Activated T-cell treated with anti-CD3 and anti-CD28 coated beads for 48 hours (primary cell): ENCODE results near the gene ANKRD60.

Experiments used
- DNase-seq: peaks from one replicate; pipeline ENCODE4 v3.0.0-alpha.2; 2020; ENCODE audit warnings: low read depth

The ANKRD60 gene

GRCh38 chr20:58244517-58245030 lies 16.1 kb upstream of the ANKRD60 start:
- DNase-seq, result no peak

DNA sequence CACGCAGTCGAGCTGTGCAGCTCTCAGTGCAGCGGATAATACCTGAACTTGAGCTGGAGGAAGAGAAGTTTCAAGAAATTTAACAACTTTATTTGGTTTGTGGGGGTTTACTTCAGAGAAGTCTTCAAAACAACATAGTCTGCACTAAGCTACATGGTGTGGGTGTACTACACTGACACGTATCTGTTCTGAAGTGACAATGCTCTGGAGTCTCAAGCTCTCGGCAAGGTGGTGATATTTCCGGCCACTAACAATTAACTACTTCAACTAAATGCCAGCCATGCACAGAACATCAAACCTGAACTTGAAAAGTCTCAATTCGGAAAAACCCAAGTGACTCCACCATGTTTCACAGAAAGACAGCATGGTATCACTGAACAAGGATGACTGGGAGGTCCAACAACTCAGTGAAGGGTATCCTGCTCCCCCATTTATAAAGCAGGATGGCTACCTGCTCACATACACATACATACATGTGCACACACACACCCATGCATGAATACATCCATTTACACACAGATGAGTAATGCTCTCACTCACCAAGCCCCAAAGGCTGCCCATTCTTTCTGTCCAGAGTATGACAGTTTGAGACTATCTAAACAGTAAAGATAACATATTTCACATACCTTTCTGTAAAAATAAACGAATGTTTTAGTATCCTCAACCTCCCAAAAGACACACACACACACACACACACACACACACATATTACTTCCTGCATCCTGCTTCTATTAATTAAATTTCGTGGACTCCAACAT lies 15.4 kb upstream of the ANKRD60 start:
- no peak for DNase-seq

DNA sequence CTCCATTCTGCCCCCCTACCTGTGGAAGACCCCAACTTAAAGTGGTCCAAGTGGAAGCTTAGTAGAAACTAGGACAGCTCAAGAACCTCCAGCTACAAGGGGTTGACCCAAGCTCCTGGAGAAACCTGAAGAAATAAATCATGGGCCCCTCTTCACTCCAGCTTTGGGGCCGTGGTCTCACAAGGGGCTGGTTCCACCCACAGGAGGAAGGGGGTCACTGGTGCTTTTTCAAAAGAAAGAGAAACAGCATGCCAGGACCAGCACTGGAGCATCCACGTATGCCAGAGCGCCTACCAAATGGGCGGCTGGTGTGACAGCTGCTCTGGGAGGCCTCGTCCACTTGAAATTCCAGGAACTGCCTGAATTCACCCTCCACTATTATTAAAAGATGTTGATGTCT lies 14.4 kb upstream of the ANKRD60 start:
- DNase-seq, result no peak

DNA sequence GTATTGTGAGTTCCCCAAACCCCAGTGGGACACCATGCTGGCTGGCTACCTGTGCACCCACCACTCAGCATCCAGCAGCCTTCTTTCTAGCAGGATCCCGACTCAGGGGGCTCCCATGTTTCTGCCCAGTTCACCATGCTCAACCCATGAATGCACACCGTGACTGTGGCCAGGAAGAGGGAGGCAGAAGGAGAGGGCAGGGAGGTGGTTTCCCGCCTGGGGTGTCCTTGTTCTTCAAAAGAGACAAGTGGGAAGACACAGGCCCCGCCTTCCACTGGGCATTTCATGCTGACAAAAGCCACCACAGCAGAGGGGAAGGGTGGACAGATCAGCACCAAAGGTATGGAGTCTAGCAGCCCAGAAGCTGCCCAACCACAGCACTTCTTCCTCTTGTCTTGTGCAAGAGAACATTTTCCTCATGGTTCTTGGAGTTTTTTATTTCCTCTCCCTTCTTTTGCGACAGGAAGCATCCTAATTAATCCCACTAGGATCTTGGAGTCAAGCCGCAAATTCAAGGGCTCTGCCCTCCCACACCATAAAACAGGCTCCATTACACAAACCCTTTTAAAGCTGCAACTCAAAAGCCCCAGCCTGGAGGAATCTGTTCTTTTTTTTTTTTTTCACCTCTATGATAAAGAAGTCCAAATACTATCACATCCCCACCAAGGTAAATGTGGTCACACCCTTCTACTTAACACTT lies 13.5 kb upstream of the ANKRD60 start:
- DNase-seq, result no peak

- DNase-seq, result no peak
Observed at GRCh38 chr20:58240471-58240870, 12.0 kb upstream of the ANKRD60 start.

GRCh38 chr20:58239216-58239615 lies 10.8 kb upstream of the ANKRD60 start:
- DNase-seq, result no peak

- DNase-seq, result no peak
Observed at GRCh38 chr20:58238490-58238889, 10.0 kb upstream of the ANKRD60 start.

- no peak for DNase-seq
Observed at GRCh38 chr20:58237318-58238132, 9.1 kb upstream of the ANKRD60 start.

DNA sequence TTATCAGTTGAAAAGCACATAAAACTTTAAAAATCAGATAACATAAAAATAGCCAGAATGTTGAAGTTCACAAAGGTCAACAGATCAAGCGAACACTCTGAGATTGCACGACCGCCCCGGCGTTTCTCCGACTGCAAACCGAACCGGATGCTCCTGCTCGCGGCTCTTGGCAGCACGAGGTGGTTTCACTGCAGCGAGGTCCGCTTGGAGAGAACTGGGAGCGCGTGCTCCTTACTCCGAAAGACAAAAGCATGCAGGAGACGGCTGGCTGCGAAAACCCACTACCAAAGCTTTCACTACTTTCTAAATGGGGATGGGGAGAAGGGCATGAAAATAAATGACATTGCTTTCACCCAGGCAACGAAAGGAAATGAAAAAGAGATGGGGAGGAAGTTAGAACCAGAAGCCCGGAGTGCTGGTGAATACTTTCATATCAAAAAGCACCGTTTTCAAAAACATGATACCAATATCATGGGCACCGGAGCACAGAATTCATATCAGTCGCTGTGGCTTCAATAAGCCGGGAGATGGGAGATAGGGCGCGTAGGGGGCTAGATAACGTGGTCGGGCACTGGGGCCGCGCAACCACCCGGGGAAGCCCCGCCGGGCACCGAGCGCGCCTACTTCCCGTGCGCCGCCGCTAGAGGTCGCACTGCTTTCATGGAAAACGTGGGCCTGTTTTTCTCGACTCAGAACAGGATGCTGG lies 8.3 kb upstream of the ANKRD60 start:
- DNase-seq, result peak; percentile 88

DNA sequence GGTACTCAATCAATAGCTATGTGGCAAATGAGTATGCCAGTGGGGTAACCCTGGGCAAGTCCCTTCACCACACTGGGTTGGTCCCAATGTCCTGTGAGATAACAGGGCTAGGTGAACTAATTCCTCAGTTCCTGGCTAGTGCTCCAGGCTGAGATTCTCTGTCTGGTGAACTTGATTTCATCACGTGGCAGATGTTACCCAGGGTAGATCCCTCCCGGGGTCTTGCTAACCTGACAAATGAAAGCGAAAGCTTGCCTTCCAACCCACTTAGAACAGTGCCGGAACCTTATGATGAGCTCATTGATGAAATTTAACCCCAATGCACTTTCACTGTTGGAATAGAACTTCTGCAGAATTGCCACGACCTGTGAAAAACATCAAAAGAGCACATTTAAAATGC lies 6.6 kb upstream of the ANKRD60 start:
- DNase-seq, result no peak

- peak; percentile 54 for DNase-seq
Observed at GRCh38 chr20:58233881-58234528, 5.6 kb upstream of the ANKRD60 start.

DNA sequence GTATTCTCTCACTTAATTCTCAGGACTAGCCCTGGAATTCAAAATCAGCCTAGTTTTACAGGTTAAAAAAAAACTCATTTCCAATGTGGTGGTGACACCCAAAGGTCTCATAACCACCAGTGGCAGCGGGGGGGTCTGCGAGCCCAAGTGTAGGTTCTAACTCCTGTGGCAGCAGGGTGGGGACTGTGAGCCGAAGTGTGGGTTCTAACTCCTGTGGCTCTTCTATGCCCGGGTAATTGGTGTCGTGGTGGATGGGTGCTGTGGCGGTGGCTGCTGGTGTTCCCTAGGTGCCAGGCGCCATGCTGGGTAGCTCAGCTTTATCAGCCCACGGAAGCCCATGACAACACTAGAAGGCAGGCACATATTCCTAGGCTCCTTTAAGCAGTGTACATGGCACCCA lies 4.9 kb upstream of the ANKRD60 start:
- no peak for DNase-seq

- no peak for DNase-seq
Observed at GRCh38 chr20:58231683-58232082, 3.2 kb upstream of the ANKRD60 start.

- DNase-seq, result no peak
Observed at GRCh38 chr20:58229198-58229798, 845 bp upstream of the ANKRD60 start.

GRCh38 chr20:58228103-58228483 lies 360 bp downstream of the ANKRD60 start:
- DNase-seq, result no peak

DNA sequence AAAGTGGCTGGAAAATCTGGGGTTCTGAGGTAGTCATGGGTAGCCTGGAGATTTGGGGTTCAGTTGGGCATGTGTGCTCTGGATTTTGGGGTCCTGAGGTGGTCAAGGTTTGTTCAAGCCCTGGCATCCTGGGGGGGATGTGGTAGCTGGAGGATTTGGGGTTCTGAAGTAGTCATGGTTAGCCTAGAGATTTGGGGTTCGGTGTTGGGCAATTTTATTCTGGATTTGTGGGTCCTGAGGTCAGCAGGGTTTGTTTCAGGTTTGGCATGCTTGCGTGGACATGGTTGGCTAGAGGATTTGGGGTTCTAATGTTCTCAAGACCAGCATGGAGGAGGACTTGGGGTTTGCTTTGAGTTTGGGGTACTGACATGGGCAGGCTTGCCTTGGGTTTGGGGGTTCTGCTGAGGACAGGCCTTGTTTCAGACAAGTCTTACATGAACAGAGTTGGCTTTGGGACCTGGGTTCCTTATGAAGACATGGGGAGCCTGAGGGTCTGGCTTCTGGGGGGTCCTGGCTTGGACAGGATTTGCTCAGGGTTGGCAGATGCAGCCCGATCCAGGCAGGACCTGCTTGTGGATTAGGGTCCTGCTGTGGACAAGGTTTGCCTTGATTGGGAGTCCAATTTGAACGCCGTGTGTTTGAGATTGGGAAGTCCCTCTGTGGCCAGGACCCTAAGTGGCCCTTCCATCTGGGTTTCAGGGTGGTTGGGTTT lies 906 bp downstream of the ANKRD60 start:
- DNase-seq, result no peak

DNA sequence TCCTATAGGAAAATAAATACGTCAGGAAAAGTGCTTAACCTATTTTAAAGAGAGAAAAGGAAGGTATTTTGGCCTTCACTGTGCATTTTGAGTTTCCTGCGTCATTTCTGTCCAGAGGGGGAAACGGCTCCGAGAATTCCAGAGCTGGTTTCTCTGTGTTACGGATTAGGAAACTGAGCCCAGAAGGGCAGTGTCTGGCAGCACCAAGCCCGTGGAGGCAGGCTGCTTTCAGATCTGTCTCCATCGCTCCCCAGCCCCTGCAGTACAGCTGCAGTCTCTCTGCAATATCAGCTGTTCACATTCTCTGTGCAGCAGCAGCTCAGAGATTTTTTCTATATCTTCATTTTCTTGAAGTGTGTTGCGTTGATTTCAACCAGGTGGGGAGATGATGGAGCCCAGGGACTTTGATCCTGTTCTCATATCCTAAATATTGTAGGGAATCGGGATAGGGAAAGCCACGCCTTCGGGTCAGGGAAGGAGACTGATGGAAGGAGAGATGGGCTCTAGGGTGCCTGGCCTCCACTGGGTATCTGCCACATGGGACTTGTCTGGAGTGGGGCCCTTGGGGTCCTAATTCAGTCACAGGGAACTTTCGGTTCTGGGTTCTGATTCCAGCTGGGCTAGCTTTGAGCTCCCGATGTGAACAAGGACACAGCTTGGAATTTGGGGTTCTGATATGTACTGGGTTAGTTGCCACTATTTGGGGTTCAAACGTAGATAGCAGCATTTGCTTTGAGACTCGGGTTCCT lies 2.8 kb downstream of the ANKRD60 start:
- DNase-seq, result no peak

DNA sequence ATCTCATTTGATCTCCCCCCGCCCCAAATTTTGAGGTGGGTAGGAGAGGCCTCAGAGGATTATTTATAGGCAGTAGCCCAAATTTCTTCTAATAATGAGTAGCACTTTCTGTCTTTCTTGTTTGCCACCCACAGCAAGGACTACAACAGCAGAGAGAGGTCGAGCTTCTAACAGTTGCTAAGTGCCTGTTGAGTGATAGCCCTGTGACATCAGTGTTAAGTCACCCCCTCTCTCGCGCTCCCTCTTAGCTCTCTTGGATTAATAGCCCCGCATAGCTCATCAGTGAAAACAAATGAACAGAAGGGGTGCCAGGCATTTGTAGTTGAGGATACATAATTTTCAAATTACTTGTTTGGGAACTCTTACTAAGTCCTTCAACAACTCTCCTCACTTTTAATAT lies 3.5 kb downstream of the ANKRD60 start:
- no peak for DNase-seq

DNA sequence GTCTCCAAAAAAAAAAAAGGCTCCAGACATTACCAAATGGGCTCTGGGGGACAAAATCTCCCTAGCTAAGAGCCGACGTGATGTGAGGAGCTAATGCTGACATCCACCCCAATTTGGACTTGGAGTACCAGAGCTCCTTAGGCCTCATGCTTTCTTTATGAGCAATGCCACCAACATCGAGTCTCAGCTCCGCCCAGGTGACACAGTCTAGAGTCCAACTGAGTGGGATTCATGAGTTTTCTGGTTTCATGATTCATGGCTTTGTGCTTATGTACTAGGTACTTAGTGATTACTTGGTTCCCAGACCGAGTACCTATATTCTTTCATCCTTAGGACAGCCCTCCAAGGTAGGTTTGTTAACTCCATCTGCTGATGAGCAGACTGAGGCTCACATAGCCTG lies 4.4 kb downstream of the ANKRD60 start:
- peak; percentile 51 for DNase-seq
